NCI-H1105 (cell line): Measurements from ENCODE around the gene KRTAP4-3.
"Not testable (repeated sequence)": the region's sequence is repeated elsewhere in the genome, so short reads cannot be mapped to it uniquely, and the experiment has no call there.

ENCODE experiments used
- DNase-seq: peaks from one replicate; lab custom pipeline; 2025; lab: John Stamatoyannopoulos, UW

KRTAP4-3 gene

GRCh38 chr17:41117846-41118386, 50.1 kb downstream of the KRTAP4-3 start, which contains the start of gene KRTAP4-11:
Gene KRTAP4-11, minus strand, starts transcription at chr17:41118373. Its CDS starts 58 bp downstream, at chr17:41118315.
- DNase-seq, result not testable (repeated sequence)
